Effector memory CD8-positive, alpha-beta T cell (primary cell): ENCODE measurements around the gene STX7.
"Not testable (repeated sequence)": the region's sequence is repeated elsewhere in the genome, so short reads cannot be mapped to it uniquely, and the experiment has no call there.

ENCODE experiments used
- ATAC-seq: fragments of 150-1000 bp; cut with Tn5 transposase; replicated peaks from 2 replicates; pipeline ENCODE4 v1.10.0; 2021; ENCODE audit warnings: mild to moderate bottlenecking, moderate library complexity
- DNase-seq, 3 experiments: peaks; one replicate each; pipeline ENCODE4 v3.0.0; 2021
- H3K27ac Mint-ChIP-seq, 2 donors: one replicate each; pipeline ENCODE4 v1.8.0; 2022; ENCODE audit warnings: mild to moderate bottlenecking in 2 of 2, mixed read lengths in 2 of 2, moderate library complexity in 2 of 2
- H3K27me3 Mint-ChIP-seq, 2 donors: one replicate each; pipeline ENCODE4 v1.8.0; 2022; ENCODE audit warnings: mixed read lengths in 2 of 2
- H3K36me3 Mint-ChIP-seq: one replicate; pipeline ENCODE4 v1.8.0; 2022; ENCODE audit warnings: mild to moderate bottlenecking, moderate library complexity, mixed read lengths; ENCODE audit not compliant: insufficient read depth
- H3K4me1 Mint-ChIP-seq, 2 donors: one replicate each; pipeline ENCODE4 v1.8.0; 2022; ENCODE audit warnings: low read depth in 2 of 2, mixed read lengths in 2 of 2
- H3K4me3 Mint-ChIP-seq, 2 donors: one replicate each; pipeline ENCODE4 v1.8.0; 2022; ENCODE audit warnings: mild to moderate bottlenecking in 2 of 2, mixed read lengths in 2 of 2, moderate library complexity in 2 of 2
- H3K9me3 Mint-ChIP-seq, 2 donors: one replicate each; pipeline ENCODE4 v1.8.0; 2022; ENCODE audit warnings: mixed read lengths in 2 of 2
- total RNA-seq, 9 experiments: gene quantifications; one replicate each; lab custom pipeline; 2026; lab: John Stamatoyannopoulos, UW

The STX7 gene, protein sequence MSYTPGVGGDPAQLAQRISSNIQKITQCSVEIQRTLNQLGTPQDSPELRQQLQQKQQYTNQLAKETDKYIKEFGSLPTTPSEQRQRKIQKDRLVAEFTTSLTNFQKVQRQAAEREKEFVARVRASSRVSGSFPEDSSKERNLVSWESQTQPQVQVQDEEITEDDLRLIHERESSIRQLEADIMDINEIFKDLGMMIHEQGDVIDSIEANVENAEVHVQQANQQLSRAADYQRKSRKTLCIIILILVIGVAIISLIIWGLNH
- 16.7 to 86.7 (median 26.0) reads per million in 9 experiments for total RNA-seq

DNA sequence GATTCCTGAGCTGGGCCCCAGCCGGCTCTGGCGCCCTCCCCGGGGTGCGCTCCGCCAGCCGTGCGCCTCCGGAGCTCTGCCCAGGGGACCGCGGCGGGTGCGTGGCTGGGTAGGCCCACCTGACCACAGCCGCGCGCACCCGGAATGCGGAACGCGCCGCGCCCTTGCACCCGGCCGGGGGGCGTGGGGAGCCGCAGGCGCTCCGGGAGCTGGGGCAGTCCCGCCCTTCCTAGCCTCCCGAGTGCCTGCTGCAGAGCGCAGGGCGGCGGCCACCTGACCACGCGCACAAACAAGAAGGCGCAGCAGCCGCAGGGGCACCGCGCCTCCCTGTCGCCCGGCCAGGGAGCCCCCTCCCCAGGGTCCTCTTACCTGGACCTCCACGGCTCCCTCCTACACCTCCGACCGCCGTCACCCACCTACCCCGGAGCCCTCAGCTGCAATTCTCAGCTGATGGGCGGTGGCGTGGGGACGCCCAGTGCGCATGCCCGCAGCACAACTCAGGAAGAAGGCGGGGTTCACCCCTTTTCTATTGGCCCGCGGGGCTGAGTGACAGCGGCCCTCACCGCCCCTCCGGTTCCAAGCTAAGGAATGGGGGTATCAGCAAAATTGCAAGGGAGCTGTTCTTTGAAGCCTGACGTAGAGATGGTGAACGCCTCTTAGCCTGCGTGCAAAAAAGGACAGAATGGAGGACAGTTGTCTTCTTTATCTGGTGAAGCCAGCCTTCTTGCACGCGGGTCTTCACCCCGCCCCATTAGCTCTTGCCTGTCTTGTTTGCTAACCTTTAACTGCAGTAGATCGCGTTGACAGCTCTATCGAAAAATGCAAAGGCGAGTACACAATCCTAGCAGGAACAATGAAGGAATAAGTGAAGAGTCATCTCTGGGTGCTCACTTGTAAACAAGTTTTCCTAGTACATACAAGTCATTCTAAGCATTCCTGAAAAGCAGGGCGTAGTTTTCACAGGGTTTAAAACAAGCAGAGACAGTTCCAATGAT is at the start of gene STX7:
Gene STX7, minus strand, starts transcription at position 479 of the 995 bp plus-strand sequence. CDS start 9,586 bp downstream, outside the sequence.
- peak; percentile 75 to 84 (median 78) for DNase-seq
- H3K4me3 Mint-ChIP-seq: peak within 1 kb of the TSS; percentile 91
- peak; percentile 89 for ATAC-seq
- H3K4me1 Mint-ChIP-seq: peaks cover 20 to 35% of the 10 kb centered on the region in 2 donors
- H3K36me3 Mint-ChIP-seq: peaks cover 4% of the 10 kb centered on the region
- peaks cover 0 to 7% of the 10 kb centered on the region in 2 donors for H3K27me3 Mint-ChIP-seq
- peak within 1 kb of the TSS; percentile 63 to 86 for H3K27ac Mint-ChIP-seq
- no peaks in the 10 kb centered on the region for H3K9me3 Mint-ChIP-seq

DNA sequence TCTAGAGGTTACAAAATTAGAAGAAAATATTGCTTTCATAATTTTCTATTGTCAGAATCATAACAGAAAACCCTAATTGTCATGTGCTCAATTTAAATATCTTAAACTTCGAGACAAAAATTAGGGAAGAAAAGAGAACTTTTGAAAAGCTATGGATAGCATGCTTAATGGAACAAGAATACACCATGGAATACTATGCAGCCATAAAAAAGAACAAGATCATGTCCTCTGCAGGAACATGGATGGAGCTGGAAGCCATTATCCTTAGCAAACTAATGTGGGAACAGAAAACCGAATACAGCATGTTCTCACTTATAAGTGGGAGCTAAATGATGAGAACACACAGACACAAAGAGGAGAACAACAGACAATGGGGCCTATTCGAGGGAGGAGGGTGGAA is 47.2 kb upstream of the STX7 start:
- not testable (repeated sequence) for H3K4me3 Mint-ChIP-seq, H3K36me3 Mint-ChIP-seq, H3K9me3 Mint-ChIP-seq, ATAC-seq, H3K4me1 Mint-ChIP-seq, DNase-seq, H3K27ac Mint-ChIP-seq
- peaks cover 38 to 69% of the 10 kb centered on the region in 2 donors for H3K27me3 Mint-ChIP-seq

DNA sequence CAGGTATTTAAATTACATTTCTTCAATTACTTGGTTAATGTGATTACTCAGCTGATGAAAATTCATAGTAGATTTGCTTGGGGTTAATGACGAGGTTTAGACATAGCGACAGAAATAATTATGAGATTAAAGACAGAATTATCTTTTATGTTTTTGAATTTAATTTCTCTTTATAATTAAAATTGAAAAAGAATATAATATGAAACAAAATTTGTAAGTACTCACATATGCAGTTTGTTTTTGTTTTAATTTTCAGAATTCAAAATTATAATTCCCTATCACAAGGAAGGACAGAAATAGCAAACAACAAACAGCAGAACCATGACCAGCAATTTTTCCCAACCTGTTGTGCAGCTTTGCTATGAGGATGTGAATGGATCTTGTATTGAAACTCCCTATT is 39.5 kb upstream of the STX7 start, which contains the start of gene TAAR8:
Gene TAAR8, plus strand, starts transcription at position 301 of the 400 bp plus-strand sequence. Its CDS starts 21 bp downstream, at position 322.
- Mint-ChIP-seq H3K36me3 (no peaks in the 10 kb centered on the region), H3K27me3 (peaks cover 34 to 48% of the 10 kb centered on the region in 2 donors), H3K4me1 (no peaks in the 10 kb centered on the region), H3K9me3 (no peaks in the 10 kb centered on the region), H3K27ac (no peak within 1 kb of the TSS), H3K4me3 (no peak within 1 kb of the TSS)
- ATAC-seq (no peak), DNase-seq (no peak)

DNA sequence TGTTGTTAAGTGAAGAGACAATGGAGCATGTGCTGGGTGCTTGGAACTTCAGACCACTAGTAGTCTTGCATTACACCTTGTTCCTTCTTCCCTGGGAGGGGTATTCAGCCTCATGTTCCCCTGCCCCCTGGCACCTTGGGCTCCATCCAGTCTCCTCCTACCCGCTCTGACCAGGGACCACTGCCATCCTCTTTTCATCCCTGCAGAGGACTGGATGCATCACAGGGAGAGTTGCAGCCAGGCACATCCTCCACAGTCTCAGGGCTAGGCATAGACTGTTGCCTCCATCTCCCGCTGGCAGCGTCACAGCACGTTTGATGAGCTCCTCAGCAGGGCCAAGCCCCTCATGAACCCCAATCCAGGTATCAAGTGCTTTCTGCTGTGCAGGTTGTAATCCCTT is 38.3 kb upstream of the STX7 start:
- no peaks in the 10 kb centered on the region for H3K4me1 Mint-ChIP-seq
- no peaks in the 10 kb centered on the region for H3K9me3 Mint-ChIP-seq
- H3K27me3 Mint-ChIP-seq: peaks cover 37 to 38% of the 10 kb centered on the region in 2 donors
- H3K36me3 Mint-ChIP-seq: no peaks in the 10 kb centered on the region
- ATAC-seq: no peak
- DNase-seq: no peak
- H3K4me3 Mint-ChIP-seq: no peak overlapping the region
- H3K27ac Mint-ChIP-seq: no peak overlapping the region

DNA sequence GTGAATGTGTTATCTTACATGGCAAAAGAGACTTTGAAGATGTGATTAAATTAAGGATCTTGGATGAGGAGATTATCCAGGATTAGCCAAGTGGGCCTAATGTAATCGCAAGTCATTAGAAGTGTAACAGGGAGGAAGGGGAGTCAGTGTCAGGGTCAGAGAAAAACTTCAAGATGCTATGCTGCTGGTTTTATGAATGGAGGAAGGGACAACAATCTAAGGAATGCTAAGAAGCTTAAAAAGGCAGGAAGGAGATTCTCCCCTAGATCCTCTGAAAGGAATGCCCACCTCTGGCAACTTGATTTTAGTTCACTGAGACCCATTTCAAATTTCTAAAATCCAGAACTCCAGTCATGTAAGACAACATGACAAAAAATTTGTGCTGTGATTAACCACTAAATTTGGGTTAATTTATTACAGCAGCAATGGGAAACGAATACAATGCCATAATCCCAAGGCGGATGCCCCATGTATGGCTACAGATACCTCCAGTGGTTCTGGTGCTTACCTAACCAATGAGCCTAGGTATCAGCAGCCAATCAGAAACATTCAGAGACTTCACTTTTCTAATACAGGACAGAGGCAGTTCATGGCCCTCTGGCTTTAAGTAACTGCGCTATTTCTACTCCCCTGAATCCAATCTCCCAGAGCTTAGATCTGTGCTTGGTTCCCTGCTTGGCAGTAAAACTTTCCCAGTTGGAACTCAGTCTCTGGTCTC is 36.0 kb upstream of the STX7 start:
- H3K27me3 Mint-ChIP-seq: peaks cover 28 to 34% of the 10 kb centered on the region in 2 donors
- no peak overlapping the region for H3K27ac Mint-ChIP-seq
- no peak overlapping the region for H3K4me3 Mint-ChIP-seq
- H3K4me1 Mint-ChIP-seq: no peaks in the 10 kb centered on the region
- H3K9me3 Mint-ChIP-seq: no peaks in the 10 kb centered on the region
- no peak for ATAC-seq
- no peak for DNase-seq
- H3K36me3 Mint-ChIP-seq: no peaks in the 10 kb centered on the region

DNA sequence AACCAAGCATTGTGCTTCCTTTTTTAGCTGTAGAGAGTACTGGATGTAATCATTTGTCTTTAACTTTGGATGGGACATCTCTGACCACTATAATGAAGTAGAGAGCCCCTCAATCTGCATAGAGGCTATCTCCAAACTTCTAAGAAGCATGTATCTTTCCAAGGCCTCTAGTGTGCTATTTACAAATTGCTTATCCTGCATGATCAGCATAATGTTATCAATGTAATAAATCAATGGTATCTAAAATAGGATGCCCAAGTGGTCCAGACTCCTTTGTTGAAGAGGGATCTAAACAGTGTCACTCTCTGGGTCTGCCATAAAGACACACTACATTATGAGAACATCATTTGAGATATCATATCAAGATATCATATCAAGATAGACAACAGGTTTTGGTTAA is 31.9 kb upstream of the STX7 start:
- Mint-ChIP-seq H3K36me3 (no peaks in the 10 kb centered on the region), H3K27ac (no peak overlapping the region), H3K27me3 (peaks cover 26 to 34% of the 10 kb centered on the region in 2 donors), H3K4me3 (no peak overlapping the region), H3K9me3 (no peaks in the 10 kb centered on the region), H3K4me1 (no peaks in the 10 kb centered on the region)
- no peak for ATAC-seq
- no peak for DNase-seq

DNA sequence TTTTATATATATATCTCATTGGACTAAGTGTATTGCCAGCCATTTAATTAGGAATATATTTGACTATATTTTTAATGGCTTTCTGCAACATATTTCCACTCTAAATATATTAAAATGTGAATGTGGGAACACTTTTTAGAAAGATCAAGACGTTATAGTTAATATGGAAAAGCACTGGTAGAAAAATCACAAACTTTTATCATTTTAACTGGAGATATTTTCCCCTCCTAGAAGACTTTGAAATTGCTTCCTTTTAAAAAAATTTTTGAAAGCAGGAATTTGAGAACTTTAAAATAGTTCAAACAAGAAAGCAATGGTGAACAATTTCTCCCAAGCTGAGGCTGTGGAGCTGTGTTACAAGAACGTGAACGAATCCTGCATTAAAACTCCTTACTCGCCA is 25.1 kb upstream of the STX7 start, which contains the start of gene TAAR9:
Gene TAAR9, plus strand, starts transcription at position 301 of the 400 bp plus-strand sequence. Its CDS starts 13 bp downstream, at position 314.
- no peak for ATAC-seq
- H3K27ac Mint-ChIP-seq: no peak within 1 kb of the TSS
- peaks cover 0 to 3% of the 10 kb centered on the region in 2 donors for H3K9me3 Mint-ChIP-seq
- DNase-seq: no peak
- H3K4me3 Mint-ChIP-seq: no peak within 1 kb of the TSS
- peaks cover 37 to 50% of the 10 kb centered on the region in 2 donors for H3K27me3 Mint-ChIP-seq
- no peaks in the 10 kb centered on the region for H3K36me3 Mint-ChIP-seq
- H3K4me1 Mint-ChIP-seq: no peaks in the 10 kb centered on the region

DNA sequence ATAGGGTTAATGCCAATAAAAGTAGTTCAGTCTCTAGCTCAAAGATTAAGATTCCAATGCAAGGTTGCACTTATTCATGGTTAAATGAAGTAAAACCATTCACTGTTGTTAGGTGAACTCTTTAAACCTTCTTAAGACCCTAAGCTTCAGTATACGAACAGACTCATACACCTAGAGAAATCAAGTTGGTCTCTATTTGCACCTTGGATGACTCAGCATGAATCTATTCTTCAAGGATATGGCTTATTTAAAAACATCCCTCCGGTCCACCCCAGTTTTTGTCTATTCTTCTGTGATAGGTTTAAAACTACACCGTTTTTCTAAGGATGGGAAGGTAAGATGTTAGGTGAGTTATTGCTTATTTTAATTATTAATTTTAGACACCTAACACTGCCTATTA is 24.2 kb upstream of the STX7 start:
- Mint-ChIP-seq H3K27ac (no peak overlapping the region), H3K4me3 (no peak overlapping the region), H3K4me1 (no peaks in the 10 kb centered on the region), H3K36me3 (no peaks in the 10 kb centered on the region), H3K27me3 (peaks cover 37 to 50% of the 10 kb centered on the region in 2 donors), H3K9me3 (peaks cover 0 to 3% of the 10 kb centered on the region in 2 donors)
- no peak for ATAC-seq
- no peak for DNase-seq

DNA sequence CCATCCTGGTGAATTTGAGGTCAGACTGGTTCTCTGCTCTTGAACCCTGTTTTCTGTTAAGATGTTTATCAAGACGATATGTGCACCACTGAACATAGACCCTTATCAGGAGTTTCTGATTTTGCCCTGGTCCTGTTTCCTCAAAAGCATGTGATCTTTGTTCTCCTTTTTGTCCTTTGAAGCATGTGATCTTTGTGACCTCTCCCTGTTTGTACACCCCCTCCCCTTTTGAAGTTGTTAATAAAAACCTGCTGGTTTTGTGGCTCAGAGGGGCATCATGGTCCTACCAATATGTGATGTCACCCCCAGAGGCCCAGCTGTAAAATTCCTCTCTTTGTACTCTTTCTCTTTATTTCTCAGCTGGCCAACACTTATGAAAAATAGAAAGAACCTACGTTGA is 21.6 kb upstream of the STX7 start:
- not testable (repeated sequence) for ATAC-seq, H3K4me1 Mint-ChIP-seq, H3K9me3 Mint-ChIP-seq, DNase-seq, H3K4me3 Mint-ChIP-seq, H3K36me3 Mint-ChIP-seq
- peak overlapping the region in 1 of 2 donors; percentile 47 for H3K27ac Mint-ChIP-seq
- H3K27me3 Mint-ChIP-seq: peaks cover 27 to 35% of the 10 kb centered on the region in 2 donors

DNA sequence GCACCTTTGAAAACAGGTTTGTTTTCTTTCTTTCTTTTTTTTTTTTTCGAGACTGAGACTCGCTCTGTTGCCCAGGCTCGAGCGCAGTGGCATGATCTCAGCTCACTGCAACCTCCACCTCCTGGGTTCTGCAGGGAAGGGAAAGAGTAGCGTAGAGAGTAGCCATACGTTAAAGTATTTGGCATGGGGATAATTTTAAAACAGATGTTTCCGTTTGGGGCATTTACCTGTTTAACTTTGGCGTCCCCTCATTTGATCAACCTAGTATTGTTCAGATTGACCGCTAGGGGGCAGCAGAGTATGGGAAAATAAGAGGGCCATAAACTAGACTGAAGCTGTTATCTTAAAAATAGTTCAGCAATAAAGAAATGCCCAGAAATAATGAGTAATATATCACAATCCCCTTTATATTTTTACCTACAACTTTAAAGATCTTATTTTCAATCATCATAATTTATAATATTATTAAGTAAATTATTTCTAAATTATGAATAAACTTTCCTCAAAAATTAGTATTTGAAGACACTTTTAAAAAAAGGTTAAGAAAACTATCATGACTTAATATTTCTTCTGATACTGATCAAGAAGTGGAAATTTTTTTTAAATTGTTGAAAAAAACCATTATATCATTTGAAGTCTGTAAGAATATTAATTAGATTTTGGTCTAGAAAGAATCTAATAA is 17.5 kb upstream of the STX7 start:
- H3K27me3 Mint-ChIP-seq: peaks cover 22 to 42% of the 10 kb centered on the region in 2 donors
- H3K4me3 Mint-ChIP-seq: no peak overlapping the region
- no peaks in the 10 kb centered on the region for H3K36me3 Mint-ChIP-seq
- H3K4me1 Mint-ChIP-seq: peaks cover 0 to 3% of the 10 kb centered on the region in 2 donors
- ATAC-seq (peak; percentile 75), DNase-seq (peak; percentile 62 to 69 (median 63))
- peaks cover 0 to 3% of the 10 kb centered on the region in 2 donors for H3K9me3 Mint-ChIP-seq
- no peak overlapping the region for H3K27ac Mint-ChIP-seq

DNA sequence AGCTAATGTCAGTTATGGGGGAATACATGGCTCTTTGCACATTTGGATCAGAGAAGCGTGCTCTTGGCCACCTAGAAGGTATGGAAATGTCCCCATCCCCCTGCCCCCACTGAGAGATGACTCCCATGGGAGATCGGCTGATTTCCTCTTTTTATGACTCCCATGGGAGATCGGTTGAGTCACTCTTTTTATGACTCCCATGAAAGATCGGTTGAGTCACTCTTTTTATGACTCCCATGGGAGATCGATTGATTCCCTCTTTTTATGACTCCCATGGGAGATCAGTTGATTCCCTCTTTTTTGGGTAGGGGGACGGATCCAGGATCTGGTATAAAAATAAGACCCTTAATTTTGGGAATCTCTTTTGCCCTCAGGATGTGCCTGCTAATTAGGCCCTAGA is 14.9 kb upstream of the STX7 start:
- Mint-ChIP-seq H3K36me3 (no peaks in the 10 kb centered on the region), H3K27ac (no peak overlapping the region), H3K4me1 (peaks cover 0 to 3% of the 10 kb centered on the region in 2 donors), H3K4me3 (no peak overlapping the region), H3K27me3 (peaks cover 45 to 54% of the 10 kb centered on the region in 2 donors), H3K9me3 (no peaks in the 10 kb centered on the region)
- ATAC-seq (no peak), DNase-seq (no peak)

DNA sequence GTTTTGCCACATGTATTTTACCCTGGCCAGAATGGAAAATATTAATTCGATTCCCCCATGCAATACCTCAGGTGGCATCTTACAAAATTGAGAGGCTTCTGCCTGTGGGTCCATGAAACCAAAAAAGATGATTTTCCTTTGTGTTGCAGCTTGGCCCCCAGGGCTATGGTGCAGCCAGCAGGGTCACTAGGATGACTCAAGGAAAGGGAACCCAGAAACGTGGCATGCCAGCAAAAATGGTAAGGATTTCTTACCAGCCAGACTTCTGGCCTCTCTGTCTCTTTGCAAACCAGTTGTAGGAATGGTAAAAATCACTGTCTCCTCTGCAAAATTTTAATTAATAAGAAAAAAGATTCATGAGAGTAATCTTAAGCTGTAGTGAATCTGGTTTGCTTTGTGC is 13.5 kb upstream of the STX7 start:
- Mint-ChIP-seq H3K9me3 (no peaks in the 10 kb centered on the region), H3K27ac (no peak overlapping the region)
- ATAC-seq: no peak

More for the DNA sequence above, 13.5 kb upstream of the STX7 start:
- Mint-ChIP-seq H3K4me3 (no peak overlapping the region), H3K4me1 (peaks cover 0 to 3% of the 10 kb centered on the region in 2 donors), H3K36me3 (no peaks in the 10 kb centered on the region), H3K27me3 (peaks cover 46 to 54% of the 10 kb centered on the region in 2 donors)
- DNase-seq: no peak
